ENCODE results near the gene CRYBG1.

CRYBG1 gene

DNA sequence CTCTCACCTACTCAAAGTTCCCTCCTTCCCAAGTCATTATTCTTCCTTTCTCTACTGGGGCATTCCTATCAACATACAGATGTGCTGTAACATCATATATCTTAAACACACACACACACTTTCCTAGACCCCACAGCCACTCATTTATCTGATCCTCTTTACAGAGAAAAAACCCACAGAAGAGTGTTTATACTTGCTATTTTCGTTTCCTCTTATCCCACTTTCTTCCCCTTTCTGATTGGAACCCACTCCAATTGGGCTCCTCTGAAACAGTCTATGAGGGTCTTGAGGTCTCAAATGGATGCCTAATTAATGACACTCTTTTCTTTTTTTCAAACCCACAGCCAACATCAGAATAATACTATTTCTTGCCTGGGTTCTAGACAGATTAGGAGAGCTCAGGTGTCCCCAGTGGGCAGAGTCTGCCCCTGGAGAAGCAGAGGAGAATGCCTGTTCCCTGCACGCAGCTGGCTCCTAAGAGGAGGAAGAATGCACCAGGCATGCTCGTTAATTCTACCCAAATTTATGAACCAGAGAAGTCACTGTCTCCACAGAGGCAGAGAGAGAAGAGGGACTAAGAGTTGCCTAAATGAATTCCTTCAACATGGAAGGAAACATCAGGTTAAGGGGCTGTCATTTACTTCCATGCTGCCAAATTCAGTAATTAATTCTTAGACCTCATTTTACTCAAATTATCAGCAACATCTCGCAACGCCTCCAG, 65.9 kb downstream of the CRYBG1 start:
- no peak for DNase-seq

DNA sequence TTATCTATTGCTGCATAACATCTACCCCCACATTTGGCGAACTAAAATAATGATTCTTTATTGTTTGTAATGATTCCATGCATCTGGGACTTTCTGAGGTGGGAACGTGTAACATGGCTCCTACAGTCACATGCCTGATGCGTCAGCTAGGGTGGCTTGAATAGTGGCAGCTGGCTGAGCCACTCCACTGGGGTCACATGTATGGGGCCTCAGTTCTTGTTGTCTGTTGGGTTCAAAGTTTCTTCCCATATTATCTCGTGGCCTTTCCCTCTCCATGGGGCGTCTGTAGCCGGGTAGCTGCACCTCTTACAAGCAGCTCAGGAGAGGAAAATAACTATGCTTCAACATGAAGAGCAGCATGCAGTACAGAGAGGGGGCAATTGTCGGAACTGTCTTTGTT, 69.9 kb downstream of the CRYBG1 start:
- no peak for DNase-seq

DNA sequence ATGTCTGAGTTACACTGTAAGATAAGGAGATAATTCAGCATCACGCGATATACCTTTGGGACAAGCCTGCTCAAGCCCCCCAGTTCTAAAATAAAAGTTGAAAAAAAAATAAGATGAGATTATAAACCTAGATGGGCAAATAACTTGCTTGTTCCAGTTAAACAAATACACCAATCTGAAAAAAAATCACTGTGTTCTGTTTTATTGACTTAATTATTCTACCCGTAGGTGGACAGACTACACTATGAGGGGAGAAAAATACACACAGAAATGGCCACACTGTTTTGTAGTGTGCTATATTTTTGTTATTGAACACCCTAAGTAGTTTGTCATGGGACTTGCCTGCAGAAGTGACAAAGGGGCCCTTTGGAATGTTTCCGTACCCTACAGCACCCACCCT, 70.9 kb downstream of the CRYBG1 start:
- DNase-seq: no peak

DNA sequence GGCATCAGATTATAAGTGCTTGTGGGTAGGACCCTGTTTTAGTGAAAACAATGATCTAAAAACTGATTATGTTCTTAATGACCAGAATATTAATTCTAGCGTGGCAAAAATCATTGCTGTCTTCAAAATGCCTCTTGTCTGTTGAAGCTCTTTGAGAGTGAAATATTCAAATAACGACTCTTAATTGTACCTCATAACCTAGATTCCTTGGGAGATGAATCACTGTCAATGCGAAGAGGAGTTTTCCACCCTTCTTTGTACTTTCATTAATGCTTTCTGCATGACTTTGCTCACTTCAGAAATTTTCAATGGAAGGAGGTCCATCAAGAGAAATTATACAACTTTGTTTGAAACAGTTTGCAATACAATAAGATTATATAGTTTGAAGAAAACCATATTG, 71.5 kb downstream of the CRYBG1 start:
- DNase-seq: no peak

DNA sequence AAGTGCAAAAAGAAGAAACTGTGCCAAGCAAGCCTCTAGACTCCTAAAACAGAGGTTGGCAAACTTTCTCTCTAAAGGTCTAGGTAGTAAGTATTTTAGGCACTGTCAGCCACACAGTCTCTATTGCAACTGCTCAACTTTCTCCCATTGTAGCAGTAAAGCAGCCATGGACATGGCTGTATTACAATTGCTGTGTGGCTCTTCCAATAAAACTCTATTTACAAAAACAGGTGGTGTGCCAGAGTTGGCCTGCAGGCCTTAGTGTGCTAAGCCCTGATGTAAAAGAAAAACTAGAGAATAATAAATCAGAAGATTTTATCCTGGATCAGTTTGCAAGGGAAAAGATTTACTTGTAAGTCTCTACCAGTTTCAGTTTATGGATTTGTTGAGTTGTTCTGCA, 74.0 kb downstream of the CRYBG1 start:
- no peak for DNase-seq

DNA sequence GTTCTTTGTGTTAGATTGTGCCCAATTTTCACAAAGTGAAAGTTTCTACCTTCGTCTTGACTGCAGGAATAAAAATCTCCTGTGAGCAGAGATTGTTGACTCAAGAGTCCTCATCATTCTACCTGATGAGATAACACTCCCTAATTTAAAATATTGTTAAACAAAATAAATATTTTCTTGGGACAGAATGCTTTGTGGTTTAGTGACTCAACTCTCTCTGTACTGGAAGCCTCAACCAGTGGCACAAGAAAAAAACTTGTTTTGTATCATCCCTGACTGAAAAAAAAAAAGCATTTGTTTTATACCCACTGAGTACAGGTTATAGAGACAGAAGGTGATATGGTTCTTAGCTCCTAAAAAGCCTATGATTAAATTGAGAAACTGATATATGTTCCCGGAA, 78.9 kb downstream of the CRYBG1 start:
- no peak for DNase-seq

DNA sequence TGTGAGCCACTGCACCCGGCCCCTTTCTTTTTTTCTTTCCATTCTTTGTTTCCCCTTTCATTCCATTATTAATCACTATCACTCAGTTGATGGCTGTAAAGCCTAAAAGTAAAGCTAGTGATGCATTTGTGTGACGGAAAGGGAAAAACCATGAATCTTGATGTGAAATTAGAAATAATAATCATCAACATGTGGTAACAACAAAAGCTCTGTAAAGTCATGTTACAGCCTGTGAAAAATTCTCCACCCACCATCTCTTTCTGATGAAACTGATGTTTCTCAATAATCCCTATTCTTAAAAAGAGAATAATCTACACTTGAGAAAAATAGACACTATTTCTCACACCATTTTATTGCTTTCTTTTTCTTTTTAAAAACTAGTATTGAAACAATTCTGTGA, 80.0 kb downstream of the CRYBG1 start:
- no peak for DNase-seq

DNA sequence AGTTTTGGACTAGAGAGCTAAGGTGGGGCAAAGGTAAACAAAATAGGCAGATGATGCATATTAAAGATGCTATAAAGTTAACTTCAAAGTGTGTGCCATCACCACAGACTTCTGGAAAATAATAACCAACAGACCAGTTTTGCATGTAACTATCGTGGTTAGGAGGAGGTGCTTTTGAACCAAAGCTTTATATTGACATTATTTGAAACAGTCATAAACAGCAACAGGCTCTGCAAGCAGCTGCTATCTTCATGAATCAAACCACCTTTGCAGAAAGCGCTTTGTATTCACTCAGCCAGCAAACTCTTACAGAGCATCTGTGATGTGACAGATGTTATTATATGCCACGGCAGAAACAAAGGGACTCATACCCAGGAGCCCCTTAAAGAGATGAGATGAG, 81.9 kb downstream of the CRYBG1 start:
- DNase-seq: no peak

DNA sequence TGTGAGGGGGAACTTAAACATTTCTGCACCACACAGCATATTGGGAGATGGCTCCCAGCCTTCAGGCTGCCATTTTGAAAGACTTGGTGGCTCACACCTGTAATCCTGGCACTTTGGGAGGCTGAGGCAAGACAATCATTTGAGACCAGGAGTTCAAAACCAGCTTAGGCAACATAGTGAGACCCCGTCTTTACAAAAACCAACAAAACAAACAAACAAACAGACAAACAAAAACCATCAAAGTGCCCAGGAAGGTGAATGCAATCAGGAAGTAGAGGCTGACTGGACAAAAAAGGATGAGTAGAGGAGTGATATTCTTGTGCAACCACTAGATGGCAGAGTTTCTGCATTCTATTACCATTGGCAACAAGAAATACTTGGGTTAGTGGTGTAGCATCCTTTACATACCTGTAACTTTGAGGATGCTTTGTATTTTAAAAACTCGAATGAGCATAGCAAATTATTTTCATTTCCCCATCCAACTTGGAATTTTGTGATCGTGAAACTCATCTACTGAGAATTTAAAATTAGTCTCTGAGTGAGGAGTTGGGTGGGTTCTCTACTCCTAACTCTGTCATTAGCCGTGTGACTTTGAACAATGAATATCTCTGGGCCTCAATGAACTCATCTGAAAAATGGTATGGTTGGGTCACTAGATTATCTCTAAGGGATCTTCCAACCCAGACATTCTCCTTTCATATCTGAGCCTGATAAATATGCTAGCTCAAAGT, 84.4 kb downstream of the CRYBG1 start:
- peak; percentile 29 for DNase-seq

DNA sequence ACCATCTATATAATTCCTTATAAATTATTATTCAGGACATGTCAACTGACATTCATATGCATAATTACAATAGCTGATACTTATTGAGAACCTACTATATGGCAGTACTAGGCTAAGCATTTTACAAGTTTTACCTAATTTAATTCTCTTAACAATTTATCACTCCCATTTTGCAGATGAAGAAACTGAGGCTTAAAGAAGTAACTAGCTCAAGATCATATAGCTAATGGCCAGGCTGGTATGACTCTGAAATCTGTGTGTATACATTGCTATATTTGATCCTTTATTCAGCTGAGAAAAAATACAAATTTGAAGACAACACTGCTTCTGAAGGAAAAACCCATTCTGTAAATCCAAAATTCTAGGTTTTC, 85.0 kb downstream of the CRYBG1 start:
- DNase-seq: no peak

DNA sequence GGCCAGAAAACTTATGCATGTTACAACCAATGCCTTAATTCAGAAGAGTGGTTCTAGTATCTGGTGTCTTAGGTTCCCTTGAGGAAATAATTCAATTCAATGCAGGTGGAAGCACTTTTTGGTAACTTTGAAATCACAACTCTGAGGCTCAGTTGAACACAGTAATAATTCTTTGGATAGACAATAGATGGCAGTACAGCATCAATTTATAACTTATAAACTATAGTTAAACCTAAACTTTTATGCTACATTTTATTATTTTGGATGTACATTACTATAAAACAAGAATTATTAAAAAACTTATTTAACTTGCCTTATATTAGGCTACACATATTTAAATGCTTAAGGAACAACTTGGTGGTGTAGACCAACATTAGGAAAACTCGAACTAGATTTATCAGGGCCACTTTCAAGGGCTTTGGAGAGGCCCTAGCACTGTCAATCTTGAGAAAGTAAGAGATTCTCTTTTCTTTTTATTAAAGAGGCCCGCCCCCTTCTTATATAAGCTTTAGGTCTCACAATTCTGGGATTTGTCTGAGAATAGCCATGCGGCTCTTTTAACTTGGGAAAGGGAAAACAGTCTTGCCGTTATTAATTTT, 85.9 kb downstream of the CRYBG1 start:
- DNase-seq: no peak

DNA sequence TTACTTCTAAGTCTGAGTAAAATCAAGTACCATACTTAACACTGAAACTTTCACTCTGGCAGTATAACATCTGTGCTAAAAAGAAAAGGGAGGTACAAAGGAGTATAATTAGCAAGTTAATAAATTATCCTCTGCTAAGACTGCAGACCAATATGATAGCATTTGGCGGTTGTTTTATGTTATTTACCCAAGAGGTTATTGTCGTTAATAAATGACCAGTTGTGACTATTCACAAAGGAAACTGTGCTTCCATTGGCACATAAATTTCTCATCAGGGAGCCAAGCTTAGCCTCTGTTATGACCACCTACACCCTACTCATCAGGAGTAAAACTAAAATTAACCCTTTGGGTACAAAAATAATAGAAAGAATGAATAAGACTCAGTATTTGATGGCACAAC, 86.5 kb downstream of the CRYBG1 start:
- DNase-seq: no peak

DNA sequence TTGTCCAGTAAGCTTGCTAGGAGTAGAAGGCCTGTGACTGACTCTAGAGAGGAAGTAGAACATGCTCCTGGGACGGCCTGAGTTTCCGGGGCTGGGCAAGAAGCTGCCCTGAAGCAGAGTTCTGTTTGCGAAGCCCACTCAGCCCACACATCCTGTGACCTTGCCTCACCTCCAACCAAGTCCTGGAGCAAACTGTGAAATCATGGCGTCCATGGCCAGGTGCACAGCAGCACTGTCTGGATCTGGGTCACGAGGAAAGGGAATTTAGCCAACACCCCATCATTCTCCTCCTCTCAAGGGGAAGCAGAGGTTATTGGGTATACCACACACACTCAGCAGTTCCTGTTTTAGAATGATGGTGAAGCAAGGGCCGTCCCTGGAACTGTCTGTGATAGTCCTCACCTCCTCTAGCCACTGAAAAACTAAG, 87.5 kb downstream of the CRYBG1 start:
- no peak for DNase-seq

DNA sequence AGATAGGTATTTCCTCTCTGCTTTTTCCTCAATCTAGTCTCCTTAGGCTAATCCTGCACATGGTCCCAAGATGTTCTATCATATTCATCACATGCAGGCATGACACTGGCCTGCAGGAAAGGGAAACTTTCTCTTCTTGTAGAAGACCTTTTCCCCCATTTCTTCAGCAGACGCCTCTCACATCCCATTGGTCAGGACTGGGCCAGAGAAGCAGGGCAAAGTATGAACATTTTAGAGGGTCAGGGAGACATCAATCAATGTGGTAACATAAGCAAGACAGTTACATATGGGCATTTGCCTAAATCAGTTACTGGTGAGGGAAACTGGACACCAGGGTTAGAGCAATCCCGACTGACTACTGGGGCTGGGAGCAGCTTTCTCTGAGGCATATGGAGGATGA, 90.1 kb downstream of the CRYBG1 start:
- no peak for DNase-seq

DNA sequence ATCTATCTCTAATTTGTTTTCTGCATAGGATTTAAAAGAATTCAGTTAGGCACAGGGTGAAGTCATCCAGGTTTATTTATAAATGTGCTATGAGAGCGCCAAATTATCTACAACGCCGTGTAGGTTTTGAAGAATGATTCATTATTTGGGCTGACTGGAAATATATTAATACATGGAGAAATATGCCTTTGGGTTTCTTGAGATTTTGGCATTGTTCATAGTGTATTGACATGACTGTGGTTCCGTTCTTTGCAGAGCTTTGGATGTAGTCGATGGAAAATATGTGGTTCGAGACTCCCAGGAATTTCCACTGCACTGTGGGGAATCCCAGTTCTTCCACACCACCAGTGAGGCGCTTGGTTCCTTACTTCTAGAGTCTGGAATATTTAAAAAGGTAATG, 90.9 kb downstream of the CRYBG1 start:
- no peak for DNase-seq

DNA sequence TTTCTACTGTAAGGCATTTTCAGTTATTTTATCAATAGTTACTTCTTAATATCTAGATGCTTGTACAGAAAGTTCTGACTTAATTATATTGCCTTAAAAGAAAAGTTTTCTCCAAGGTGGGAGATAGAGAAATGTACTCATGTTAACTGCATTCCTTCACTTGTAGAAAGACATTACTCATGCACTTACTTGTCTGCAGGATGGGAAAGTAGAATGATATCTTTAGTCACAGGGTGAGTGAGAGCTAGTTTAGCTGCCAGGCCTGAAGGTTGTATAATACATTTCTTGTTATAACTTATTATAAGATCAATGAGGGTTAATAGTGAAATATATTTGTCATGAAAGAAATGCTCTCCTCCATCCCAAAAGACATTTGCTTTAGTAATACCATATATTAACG, 92.1 kb downstream of the CRYBG1 start:
- DNase-seq: no peak

DNA sequence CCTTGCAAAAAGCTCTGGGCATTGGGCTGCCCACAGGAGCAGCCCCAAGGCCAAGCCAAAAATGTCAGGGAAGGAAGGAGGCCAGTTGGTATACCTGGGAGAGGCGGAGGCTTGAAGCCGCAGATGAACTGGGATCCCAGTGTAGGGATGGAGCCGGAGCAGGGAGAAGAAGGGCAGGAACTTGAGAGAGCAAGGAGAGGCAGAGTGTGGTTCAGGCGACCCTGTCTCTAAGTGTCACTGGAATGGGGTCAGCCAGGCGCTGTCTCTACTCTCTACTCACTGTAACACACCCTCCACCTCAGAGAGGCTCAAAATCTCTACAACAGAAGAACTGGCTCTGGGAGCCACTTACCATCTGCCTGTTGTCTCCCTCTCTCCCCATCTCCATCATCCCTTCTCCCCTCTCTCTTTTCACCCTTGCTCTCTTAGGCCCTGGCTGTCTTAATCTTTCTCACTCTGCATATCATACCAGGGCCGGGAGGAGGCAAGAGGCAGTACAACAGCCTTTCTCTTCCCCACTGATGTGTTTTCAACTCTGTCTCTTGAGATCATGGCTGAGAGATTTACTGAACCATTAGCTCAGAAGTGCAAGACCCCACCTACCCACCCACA, 93.3 kb downstream of the CRYBG1 start:
- DNase-seq: no peak

DNA sequence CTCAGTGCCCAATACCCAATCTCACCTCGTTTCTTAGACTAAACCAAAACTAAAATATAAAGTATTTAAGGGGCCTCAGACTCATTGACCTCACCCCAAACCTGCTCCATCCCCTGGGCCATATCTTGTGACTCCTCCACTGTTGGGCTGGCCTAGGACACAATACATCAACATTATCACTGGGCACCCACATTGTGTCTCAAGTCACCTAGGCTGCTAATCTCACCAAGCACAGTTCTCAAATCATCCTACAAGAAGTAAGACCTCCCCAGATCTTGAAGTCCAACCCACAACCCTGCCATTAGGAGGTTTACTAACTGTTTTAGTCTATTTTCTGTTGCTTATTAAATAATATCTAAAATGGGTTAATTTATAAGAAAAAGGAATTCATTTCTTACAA, 96.2 kb downstream of the CRYBG1 start:
- no peak for DNase-seq

DNA sequence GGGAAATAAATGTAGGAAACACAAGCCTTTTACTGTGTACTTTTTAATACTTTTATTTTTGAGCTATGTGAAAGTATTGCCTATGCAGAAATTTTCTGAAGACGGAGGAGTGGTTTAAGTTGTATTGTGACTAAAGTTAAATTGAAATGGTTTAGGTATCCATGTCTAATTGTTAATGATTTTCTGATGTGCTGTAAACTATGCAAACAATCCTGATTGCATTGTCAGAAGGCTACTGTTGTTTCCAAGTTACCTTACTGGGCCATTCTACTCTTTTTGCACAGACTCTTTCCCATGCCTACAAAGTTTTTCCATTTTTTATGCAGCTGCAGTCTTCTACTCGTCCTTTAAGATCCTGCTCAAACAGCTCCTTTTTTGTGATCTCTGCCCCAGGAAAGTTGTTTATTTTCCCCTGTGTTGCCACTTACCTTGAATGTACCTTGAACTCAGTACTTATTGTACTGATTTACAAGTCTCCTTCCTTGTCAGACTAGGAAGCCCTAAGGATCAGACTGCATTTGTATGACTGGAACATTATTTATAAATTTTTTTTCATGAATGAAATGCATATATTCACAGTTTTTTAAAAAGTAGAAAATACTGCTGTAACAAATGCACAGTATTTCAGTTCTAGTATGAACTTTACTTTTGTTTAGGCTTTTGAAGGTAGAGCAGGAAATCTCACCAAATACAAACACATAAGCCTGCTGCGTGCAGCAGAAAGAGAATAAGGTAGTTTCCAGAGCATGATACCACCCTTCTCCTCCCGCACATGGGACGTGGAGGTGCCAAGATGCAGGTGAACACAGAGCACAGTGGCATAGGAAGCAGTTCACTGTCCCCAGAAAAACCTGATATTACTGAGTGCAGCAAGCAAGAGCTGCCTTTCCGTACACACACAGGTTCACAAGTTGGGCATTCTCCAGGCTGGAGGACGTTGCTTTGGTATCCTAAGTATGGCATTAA, 97.8 kb downstream of the CRYBG1 start:
- no peak for DNase-seq

DNA sequence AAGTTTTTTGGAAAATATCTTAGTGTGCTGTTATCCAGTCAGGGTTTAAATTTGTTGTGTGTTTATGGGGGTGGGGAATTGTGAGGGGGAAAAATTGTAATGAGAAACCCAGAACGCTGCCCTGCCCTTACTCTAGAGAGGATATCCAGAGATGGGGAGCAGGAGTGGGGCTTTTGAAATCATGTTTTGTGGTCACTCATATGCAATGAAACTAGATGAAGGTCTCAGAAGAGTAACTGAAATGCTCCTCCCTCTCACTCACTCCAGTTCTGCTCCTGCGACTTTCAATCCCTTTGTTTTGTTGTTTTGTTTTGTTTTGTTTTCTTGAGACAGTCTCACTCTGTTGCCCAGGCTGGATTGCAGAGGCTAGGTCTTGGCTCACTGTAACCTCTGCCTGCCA, 100.0 kb downstream of the CRYBG1 start:
- no peak for DNase-seq

DNA sequence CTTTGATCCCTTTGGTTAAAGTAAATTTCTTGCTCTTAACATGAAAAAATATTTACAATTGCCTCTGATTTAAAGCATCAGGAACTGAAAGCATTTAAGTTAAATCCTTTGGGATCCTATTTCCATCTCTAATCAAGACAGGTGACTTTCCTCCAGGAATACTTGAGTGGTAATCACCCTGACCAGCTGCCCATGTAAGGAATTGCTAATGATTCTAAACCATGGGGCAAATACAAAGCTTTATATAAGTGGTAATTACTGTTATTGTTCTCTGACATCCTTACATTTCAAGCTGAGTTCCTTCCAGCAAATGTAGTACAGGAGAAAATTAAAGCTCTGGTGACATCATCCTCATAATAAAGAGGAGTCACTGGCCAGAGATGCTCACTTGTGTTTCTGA, 100.6 kb downstream of the CRYBG1 start:
- no peak for DNase-seq

DNA sequence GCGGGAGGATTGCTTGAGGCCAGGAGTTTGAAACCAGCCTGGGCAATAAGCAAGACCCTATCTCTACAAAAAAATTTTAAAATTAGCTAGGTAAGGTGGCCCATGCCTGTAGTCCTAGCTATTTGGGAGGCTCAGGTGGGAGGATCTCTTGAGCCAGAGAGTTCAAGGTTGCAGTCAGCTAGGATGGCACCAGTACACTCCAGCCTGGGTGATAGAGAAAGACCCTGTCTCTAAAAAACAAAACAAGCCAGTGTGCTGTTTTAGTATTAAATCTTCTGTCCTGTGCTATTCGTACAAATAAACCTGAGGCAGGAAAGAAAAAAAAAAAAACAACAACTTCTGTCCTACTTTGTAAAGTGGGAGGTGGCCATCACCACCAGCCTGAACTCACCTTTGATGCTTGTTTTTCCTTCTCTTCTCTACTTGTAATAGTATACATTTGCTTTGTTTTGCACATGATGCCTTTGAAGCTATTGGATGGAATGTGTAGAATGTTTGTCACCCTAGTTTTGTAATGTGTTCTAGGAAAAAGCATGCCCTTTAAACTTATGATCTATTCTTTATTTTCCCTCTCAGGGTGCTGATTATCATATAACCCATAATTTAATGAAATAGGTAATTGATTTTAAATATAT, 102.5 kb downstream of the CRYBG1 start:
- no peak for DNase-seq

Data from effector CD4-positive, alpha-beta T cell (primary cell).